ES-I3 (cell line): ENCODE measurements around the gene MIAT.
A peak's percentile ranks its signal among the peaks of the same experiment; 100 is the strongest.

Experiments used
- H3K36me3 ChIP-seq: 2 replicates; pipeline ENCODE4 v1.6.1; 2013; ENCODE audit warnings: mild to moderate bottlenecking, low read length, control low read depth, moderate library complexity; ENCODE audit not compliant: insufficient read depth
- H3K4me1 ChIP-seq: 2 replicates; pipeline ENCODE4 v1.6.1; 2013; ENCODE audit warnings: mild to moderate bottlenecking, control low read depth, low read length; ENCODE audit not compliant: insufficient read depth
- H3K9ac ChIP-seq: 2 replicates; pipeline ENCODE4 v1.6.1; 2013; ENCODE audit warnings: low read depth, mild to moderate bottlenecking, low read length, moderate library complexity
- H3K9me3 ChIP-seq: 2 replicates; pipeline ENCODE4 v1.6.1; 2013; ENCODE audit warnings: mild to moderate bottlenecking, low read length, moderate library complexity; ENCODE audit not compliant: control insufficient read depth, insufficient read depth

Gene MIAT

DNA sequence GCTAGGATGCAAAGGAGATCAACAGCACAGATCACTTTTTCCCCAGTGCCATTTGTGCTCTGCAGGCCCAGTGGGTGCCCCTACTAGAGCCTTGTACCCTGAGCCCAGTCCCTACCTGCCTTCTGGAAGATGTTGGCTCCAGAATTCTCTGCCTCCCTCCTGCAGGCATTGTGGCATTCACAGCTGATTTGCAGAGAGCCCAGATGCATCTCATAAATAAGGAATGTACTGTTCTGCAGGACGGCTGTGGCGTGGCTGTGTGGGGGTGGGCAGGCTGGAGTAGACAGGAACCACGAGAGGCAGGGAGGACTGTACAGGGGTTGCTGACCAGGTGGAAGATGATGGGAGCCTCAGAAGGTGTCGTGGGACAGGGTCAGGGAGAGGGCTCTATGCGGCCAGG lies 11.2 kb upstream of the MIAT start:
- no peaks in the 10 kb centered on the region for H3K36me3 ChIP-seq
- no peaks in the 10 kb centered on the region for H3K9me3 ChIP-seq
- H3K4me1 ChIP-seq, result peaks cover 57% of the 10 kb centered on the region
- H3K9ac ChIP-seq, result no peak overlapping the region

DNA sequence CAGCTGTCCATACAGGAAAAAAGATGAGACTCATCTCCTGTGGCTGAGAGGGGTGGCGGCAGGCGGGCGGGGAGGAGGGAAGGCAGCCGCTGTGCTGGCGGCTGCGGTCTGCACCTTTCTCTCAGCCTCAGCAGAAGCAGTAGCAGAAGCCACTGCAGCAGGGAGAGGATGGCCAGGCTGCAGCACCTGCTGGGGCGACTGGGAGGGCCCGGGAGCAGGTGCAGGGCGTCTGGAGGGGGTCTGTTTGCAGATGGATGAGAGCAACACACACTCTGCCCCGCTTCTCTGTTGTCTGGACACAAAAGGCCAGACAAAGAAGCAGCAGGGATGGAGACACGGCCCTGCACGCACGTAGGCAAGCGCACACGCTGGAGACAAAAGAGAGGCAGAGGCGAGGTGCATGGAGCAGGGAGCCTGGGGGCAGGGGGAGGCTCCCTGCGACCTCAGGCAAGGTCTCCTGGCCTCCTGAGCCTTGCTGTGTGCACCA lies 9.3 kb upstream of the MIAT start:
- H3K9me3 ChIP-seq, result no peaks in the 10 kb centered on the region
- H3K36me3 ChIP-seq, result no peaks in the 10 kb centered on the region
- H3K4me1 ChIP-seq, result peaks cover 39% of the 10 kb centered on the region
- H3K9ac ChIP-seq, result peak overlapping the region; percentile 5; the same call in 1 of the 2 replicates

DNA sequence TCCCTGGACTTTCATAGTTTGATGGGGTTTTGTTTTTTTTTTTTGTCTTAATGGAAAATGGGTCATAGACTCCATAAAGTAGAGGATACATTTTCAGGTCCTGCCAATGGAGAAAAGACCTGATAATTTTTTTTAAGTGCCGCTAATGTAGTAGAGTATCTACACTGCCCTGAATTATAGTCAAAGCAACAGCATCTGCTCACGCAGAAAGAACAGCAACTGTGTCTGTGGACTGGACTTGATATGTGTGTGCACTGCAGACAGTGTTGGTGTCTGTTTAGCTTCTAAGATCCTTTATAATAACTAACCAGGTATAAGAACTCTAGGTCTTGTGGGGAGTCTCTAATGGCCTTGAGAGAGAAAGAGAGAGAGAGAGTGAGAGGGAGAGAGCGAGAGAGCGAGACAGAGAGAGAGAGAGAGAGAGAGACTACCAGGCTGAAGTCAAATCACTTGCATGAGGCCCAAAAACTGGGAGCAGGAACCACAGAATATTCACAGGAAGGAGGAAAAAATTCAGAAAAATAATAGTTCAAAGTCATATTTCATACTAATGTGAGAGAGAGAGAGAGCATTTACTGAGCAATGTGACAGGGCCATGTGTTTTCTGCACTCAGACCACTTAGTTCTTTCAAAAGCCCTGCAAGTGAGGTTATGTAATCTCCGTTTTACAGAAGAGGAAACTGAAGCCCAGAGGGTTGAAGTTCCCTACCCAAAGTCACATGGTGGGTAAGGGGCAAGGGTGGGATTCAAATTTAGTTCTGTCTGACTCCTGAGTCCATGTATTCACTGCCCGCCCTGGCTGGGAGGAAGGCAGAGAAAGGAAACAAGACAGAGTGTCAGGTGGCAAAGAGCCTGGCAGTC lies 8.6 kb upstream of the MIAT start:
- Histone ChIP-seq H3K9ac (0 out of 2 replicates have a peak overlapping the region, but pooled peaks have one; percentile 5), H3K36me3 (no peaks in the 10 kb centered on the region), H3K9me3 (no peaks in the 10 kb centered on the region), H3K4me1 (peaks cover 32% of the 10 kb centered on the region)

DNA sequence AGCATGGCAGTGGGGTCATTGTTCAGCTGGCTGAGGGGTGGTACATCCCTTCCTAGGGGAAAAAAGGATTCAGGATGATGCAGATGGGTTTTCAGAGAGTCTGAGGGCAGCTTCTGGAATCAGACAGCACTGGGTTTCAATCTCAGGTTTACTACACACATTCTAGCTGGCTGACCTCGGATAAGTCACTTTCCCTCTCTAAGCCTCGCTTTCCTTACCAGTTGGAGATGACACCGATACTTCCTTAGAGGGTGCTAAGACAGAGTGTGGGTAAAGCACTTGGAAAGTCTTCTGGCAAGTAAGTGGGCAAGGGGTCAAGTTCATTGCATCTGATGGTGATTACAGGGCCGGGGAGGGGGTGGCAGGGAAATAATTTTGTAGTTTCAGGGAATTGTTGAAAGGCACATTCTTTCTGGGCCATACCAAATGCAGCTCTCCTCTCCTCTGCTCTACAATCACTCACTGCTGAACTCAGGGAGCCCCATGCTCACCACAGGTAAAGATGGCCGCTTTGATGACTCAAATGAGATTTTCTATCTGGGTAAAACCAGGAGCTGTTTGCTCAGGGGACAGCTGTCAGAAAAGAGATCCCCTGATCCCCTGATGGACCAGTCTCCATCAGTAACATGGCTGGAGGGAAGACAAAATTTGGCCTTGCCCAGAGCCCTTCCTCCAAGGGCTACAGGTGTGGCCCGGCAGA lies 6.5 kb upstream of the MIAT start:
- H3K9ac ChIP-seq, result no peak overlapping the region
- H3K4me1 ChIP-seq, result peaks cover 21% of the 10 kb centered on the region
- H3K9me3 ChIP-seq, result no peaks in the 10 kb centered on the region
- no peaks in the 10 kb centered on the region for H3K36me3 ChIP-seq

DNA sequence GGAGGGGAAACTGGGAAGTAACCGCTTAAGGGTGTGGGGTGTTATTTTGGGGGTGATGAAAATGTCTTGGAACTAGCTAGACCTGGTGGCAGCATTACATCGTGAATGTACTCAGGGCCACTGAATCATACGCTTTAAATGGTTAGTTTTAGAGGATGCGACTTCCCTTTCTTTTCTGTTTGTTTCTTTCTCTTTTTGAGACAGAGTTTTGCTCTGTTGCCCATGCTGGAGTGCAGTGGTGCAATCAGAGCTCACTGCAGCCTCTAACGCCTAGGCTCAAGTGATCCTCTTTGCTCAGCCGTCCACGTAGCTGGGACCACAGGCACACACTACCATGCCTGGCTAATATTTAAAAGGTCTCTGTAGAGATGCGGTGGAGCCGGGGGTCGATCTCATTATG lies 5.6 kb upstream of the MIAT start:
- Histone ChIP-seq H3K9me3 (no peaks in the 10 kb centered on the region), H3K9ac (no peak overlapping the region), H3K36me3 (no peaks in the 10 kb centered on the region), H3K4me1 (peaks cover 11% of the 10 kb centered on the region)

DNA sequence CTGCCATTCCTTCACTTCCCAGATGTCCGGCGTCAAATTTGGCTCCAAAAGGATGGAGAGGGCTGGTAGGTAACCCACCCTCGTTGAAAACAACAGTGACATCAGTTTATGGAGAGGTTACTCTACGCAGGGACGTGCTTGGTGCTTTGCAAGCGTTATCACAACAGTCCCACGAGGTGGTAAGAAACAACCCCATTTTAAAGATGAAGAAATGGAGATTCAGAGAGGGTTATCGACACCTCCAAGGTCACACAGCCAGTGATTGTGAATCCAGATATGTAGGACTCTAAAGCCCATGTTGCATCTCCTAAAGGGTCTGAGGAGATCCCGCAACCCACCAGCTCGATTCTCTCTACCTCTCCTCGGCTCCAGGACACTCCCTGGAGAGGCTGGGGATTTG lies 773 bp downstream of the MIAT start:
- Histone ChIP-seq H3K9me3 (no peaks in the 10 kb centered on the region), H3K36me3 (no peaks in the 10 kb centered on the region), H3K4me1 (peaks cover 17% of the 10 kb centered on the region), H3K9ac (peak overlapping the region; percentile 48; the same call in 1 of the 2 replicates)

DNA sequence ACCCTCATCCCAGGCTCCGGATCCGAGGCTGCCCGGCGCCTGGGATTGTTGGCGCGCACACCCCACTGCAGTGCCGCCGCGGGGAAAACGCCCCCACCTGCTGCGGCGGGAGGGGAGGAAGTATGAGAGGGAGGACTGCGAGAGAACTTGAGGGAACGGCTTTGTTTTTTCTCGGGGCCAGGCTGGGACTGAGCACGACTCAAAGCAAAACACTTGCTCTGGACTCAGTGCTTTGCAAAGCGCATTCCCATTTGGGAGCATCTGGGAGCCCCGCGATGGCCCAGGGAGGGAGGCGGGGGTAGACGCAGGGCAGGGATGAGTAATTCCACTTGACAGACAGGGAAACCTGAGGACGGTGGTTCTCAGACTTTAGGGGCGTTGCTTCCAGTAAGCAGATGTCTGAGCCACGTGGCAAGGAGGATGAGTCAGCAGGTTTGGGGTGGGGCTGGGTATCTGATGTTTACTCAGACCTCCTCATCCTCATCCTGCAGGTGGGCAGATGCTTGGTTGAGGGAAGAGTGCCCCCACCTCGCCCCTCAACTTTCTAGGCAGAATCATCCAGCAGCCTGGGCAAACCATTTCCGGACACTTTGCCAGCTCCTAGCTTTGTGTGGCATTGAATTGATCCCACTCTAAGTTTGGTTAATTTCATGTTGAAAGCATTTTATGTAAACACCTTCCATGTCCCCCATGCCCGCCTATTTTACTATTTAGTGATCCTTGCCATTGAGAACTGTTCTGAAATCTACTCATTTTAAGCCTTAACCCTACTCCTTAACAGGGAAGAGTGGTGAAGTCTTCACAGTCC lies 1.5 kb downstream of the MIAT start:
- peaks cover 17% of the 10 kb centered on the region for H3K4me1 ChIP-seq
- no peaks in the 10 kb centered on the region for H3K36me3 ChIP-seq
- H3K9me3 ChIP-seq, result no peaks in the 10 kb centered on the region
- H3K9ac ChIP-seq, result peak overlapping the region; percentile 48; the same call in 1 of the 2 replicates

DNA sequence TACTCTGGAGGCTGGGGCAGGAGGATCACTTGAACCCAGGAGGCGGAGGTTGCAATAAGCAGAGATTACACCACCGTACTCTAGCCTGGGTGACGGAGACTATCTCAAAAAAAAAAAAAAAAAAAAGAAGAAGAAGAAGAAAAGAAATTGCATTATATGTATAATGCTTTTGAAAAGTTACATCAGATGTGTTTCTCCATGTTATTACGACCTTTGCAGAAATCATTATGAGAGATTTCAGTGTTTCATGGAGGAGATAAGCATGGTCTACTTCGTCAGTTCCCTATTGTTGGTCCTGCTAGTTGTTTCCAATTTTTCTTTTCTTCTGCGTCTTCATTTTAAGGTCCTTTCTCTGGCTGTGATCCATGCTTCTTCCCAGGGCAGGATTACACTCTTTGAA lies 3.0 kb downstream of the MIAT start:
- Histone ChIP-seq H3K9me3 (no peaks in the 10 kb centered on the region), H3K9ac (no peak overlapping the region), H3K36me3 (no peaks in the 10 kb centered on the region), H3K4me1 (peaks cover 19% of the 10 kb centered on the region)

DNA sequence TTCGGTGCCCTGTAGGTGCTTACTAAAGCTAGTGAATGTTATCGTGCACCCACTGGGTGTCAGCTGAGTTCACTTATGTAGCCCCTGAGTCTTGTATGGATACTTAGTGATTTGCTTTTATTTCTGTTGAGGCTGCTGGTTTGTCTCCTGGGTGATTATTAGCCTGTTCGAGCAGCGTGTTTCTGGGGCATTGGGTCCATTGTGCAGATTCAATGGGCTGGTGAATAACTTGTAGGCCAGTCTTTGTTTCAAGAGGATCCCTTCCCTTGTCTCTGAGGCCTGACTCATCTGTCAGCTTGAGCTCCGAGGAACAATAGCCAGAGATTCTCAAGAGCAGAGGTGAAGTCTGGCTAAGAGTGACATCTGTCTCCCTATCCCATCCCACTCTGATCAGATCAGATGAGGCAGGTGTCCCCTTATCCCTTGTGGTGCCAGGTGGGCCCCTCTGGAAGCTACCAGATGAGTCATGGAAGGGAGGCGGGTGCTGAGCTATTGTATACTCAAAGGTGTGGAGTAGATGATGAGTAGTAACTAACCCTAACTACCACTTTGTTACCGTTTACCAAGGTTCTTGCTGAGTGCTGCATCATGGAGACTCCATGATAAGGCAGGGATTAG lies 3.7 kb downstream of the MIAT start:
- Histone ChIP-seq H3K4me1 (peaks cover 26% of the 10 kb centered on the region), H3K9ac (0 out of 2 replicates have a peak overlapping the region, but pooled peaks have one; percentile 14), H3K9me3 (no peaks in the 10 kb centered on the region), H3K36me3 (no peaks in the 10 kb centered on the region)

DNA sequence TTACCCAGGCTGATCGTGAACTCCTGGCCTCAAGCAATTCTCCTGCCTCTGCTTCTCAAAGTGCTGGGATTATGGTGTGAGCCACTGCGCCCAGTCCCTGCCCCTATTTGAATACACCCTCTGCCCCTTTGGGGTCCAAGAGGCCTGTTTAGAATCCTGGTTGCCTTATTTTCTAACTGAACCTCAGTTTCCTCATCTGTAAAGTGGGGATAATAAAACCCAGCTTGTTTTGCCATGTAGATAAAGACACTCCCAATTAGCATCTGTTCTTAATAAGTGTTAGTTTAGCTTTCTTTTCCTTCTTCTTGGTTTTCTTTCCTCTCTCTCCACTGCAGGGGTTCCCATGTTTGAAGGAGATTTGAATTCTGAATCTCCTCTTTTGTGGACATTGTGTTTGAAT lies 4.8 kb downstream of the MIAT start:
- Histone ChIP-seq H3K36me3 (no peaks in the 10 kb centered on the region), H3K9me3 (no peaks in the 10 kb centered on the region), H3K9ac (no peak overlapping the region), H3K4me1 (peaks cover 27% of the 10 kb centered on the region)

DNA sequence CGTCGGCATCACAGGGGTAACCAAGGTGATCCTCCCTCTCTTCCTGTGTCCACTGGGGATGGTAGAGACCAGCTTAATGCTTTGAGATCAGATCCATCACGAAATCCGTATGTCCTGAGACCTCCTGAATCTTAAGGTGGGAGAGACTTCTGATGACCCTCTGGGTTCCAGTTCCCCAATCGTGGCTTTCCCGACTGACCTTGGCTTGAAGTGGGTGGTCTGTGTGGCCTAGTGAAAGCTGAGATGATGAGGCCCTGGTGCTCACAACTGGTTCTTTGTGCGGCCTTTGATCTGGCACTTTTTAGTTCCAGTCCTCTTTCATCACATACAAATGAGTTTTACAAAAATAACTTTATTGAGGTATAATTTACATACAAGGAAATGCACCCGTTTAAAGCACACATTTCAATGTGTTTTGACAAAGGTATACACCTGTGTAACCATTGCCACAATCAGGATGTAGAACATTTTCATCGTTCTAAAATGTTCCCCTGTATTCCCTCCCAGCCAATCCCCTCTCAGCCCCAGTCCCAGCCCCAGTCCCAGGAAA lies 6.1 kb downstream of the MIAT start:
- H3K9ac ChIP-seq, result no peak overlapping the region
- peaks cover 28% of the 10 kb centered on the region for H3K4me1 ChIP-seq
- H3K9me3 ChIP-seq, result no peaks in the 10 kb centered on the region

DNA sequence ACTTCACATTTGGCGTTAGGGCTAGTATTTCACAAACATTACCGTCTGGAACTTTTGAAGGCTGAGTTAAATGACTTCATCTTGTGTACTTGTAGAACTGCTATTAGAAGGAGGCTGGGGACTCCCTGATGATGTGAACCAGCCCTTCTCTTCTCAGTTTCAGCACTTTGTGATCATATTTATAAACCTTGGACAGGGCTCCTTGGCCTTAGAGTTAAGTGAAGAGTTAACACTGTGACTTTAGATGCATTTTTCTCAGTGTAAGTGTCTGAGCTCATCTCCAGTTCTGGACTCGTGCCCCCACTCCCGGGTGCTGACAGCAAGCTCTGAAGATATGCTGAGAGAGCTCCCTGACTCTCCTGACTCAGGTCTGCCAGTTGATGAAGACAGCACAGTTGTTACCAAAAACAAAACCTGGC lies 8.4 kb downstream of the MIAT start:
- Histone ChIP-seq H3K9me3 (no peaks in the 10 kb centered on the region), H3K4me1 (peaks cover 31% of the 10 kb centered on the region), H3K9ac (no peak overlapping the region), H3K36me3 (no peaks in the 10 kb centered on the region)

More for the DNA sequence above, 6.1 kb downstream of the MIAT start:
- no peaks in the 10 kb centered on the region for H3K36me3 ChIP-seq

DNA sequence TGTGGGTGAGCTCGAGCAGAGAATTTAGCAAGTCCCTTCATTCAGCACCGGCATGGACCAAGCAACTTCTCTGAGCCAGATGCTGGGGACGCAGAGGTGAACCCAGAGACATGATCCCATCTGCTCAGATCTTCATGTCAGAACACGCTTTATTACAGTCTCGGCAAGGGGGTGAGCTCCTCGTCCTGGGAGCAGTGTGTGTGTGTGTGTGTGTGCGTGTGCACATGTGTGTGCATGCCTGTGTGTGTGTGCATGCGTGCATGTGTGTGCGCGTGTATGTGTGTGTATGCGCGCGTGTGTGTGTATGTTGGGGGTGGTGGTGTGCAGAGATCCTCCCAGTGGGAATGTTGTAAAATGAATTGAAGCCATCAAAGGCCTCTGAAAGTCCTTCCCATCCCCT lies 9.8 kb downstream of the MIAT start:
- H3K9ac ChIP-seq, result no peak overlapping the region
- H3K4me1 ChIP-seq, result peaks cover 33% of the 10 kb centered on the region
- H3K9me3 ChIP-seq, result no peaks in the 10 kb centered on the region
- H3K36me3 ChIP-seq, result no peaks in the 10 kb centered on the region
